Esophagus (tissue), 2 donors: ENCODE measurements around the gene C6orf136. TPM values are rescaled to one million over a fixed set of nuclear protein-coding genes. Genes with fewer than 3 reads are reported as not detected.

ENCODE experiments used
- H3K27ac ChIP-seq, 2 donors: one replicate each; pipeline ENCODE4 v1.5.1; 2013; ENCODE audit warnings: low read depth in 2 of 2, mild to moderate bottlenecking in 2 of 2, inconsistent platforms in 1 of 2, low read length in 1 of 2, moderate library complexity in 1 of 2
- H3K27me3 ChIP-seq, 2 donors: one replicate each; pipeline ENCODE4 v1.6.1; 2013; ENCODE audit warnings: low read length in 2 of 2, control low read depth in 1 of 2, mild to moderate bottlenecking in 1 of 2; ENCODE audit not compliant: insufficient read depth in 2 of 2, control insufficient read depth in 1 of 2
- H3K36me3 ChIP-seq, 2 donors: one replicate each; pipeline ENCODE4 v1.6.1; 2013; ENCODE audit warnings: low read length in 1 of 2; ENCODE audit not compliant: control insufficient read depth in 2 of 2, insufficient read depth in 2 of 2
- H3K4me1 ChIP-seq, 2 donors: one replicate each; pipeline ENCODE4 v1.6.1; 2013; ENCODE audit warnings: low read length in 1 of 2; ENCODE audit not compliant: control insufficient read depth in 2 of 2, insufficient read depth in 2 of 2
- H3K4me3 ChIP-seq, 2 donors: one replicate each; pipeline ENCODE4 v1.5.1; 2013; ENCODE audit warnings: low read length in 2 of 2, mild to moderate bottlenecking in 2 of 2, low read depth in 1 of 2, moderate library complexity in 1 of 2
- H3K9me3 ChIP-seq, 2 donors: one replicate each; pipeline ENCODE4 v1.6.1; 2013; ENCODE audit warnings: mild to moderate bottlenecking in 2 of 2, low read depth in 1 of 2, low read length in 1 of 2, moderate library complexity in 1 of 2; ENCODE audit not compliant: control insufficient read depth in 2 of 2, insufficient read depth in 1 of 2
- WGBS, 2 donors: extraction: QIAGEN DNeasy Blood & Tissue Kit; methylation state at CpG; one replicate each; pipeline ENCODE4 v1.1.7; 2013; 5-methylcytosine and 5-hydroxymethylcytosine counted together
- polyA plus RNA-seq, 2 donors: library from polyadenylated mRNA; stranded (reverse); fragments of 200-250 nt; gene quantifications; one replicate each; pipeline ENCODE4 v1.2.3, GENCODE V29; 2013
- donor health status: healthy with polysubstance abuse.
- donor health status: Bipolar disorder and iron deficiency.

The C6orf136 gene
- polyA plus RNA-seq, 2 donors, result 15.3 to 24.3 TPM

- peak overlapping the region; percentile 82 to 100 for H3K4me3 ChIP-seq
- H3K36me3 ChIP-seq, result peaks cover 3 to 6% of the 10 kb centered on the region in 2 donors
- peak overlapping the region; percentile 97 to 100 for H3K27ac ChIP-seq
- no peaks in the 10 kb centered on the region for H3K27me3 ChIP-seq
- 0 to 1% methylated on average over 10 of the region's 10 CpGs for WGBS, 2 donors
- H3K9me3 ChIP-seq, result no peaks in the 10 kb centered on the region
- H3K4me1 ChIP-seq, result no peaks in the 10 kb centered on the region
These were observed 30.7 kb upstream of the C6orf136 start for GRCh38 chr6:30615958-30616810.

DNA sequence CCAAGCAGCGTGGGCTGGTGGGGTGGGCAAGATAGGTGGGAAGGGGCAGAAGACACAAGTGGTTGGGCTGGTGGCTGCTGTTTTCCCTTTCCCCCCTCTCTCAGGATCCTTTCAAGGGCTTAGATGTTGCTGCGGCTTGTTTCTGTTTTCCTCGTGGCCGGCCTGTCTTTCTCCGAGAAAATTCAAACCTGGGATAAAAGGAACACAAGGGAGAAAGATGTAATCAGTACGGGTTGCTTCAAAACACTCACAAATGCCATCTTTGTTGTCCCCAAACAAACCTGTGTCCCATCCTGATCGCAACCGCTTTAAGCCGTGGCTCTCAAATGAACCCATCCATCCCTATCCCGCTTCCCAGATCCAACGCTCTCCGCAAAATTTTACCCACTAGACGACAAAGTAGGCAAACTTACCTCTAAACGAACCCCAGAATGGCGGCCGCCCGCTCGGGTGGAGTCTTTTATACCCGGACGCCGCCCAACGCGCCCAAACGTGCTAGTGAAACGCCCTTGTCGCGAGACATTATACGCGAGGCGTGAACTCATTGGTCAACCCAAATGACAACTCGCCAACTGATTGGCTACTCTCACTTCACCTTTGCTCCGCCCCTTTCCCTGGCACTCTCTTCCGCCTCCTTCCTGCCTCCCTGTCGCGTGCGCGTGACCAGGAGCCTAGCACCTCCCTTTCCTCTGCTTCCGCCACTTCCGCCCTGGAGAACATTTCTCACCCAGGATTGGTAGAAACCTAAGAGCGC is 29.9 kb upstream of the C6orf136 start, which contains the start of gene PPP1R10:
Gene PPP1R10 (minus strand): TSS at position 433 of the 754 bp plus-strand sequence. CDS start 7,299 bp downstream, outside the sequence.
- Histone ChIP-seq H3K27me3 (no peaks in the 10 kb centered on the region), H3K4me3 (peak within 1 kb of the TSS; percentile 82 to 100), H3K27ac (peak within 1 kb of the TSS; percentile 97 to 100), H3K4me1 (no peaks in the 10 kb centered on the region), H3K36me3 (peaks cover 3 to 6% of the 10 kb centered on the region in 2 donors), H3K9me3 (no peaks in the 10 kb centered on the region)
- WGBS, 2 donors, result 0% methylated on average over 40 of the region's 40 CpGs

DNA sequence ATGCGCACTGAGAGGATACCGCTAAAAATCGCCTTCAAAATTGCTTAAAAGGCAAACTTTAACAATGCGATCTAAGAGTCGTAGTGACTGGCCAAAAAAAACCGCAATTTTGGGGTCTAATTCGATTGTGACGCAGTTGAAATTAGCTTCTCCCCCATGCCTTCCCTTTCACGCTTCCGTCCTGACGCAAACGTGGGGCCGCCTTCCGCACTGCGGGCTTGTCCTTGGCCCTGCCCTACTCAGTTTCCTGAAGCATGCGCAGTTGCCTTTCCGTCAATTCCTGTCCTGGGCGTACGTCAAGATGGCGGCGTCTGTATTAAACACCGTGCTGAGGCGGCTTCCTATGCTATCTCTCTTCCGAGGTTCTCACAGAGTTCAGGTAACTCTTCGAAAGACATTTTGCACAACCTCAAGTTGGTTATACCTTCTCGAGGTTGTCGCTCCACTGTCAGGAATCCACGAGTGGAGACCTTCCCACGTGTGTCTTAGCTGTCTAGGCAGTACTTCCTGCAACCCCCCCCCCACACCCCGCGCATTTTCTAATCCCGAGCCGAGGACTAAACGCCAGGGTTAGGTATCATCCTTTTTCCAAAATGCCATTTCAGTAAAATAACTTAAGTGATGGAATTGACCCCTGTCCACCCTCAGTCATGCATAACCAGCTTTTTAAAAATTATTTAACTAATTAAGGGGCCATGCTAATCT is 29.2 kb upstream of the C6orf136 start, which contains the start of gene MRPS18B:
Gene MRPS18B (plus strand): TSS at position 276 of the 705 bp plus-strand sequence. CDS start 26 bp downstream, at position 302.
- Histone ChIP-seq H3K4me1 (no peaks in the 10 kb centered on the region), H3K9me3 (no peaks in the 10 kb centered on the region), H3K4me3 (peak within 1 kb of the TSS; percentile 82 to 100), H3K27ac (peak within 1 kb of the TSS; percentile 97 to 100), H3K36me3 (peaks cover 3 to 9% of the 10 kb centered on the region in 2 donors), H3K27me3 (no peaks in the 10 kb centered on the region)
- WGBS, 2 donors, result 0% methylated on average over 34 of the region's 34 CpGs

DNA sequence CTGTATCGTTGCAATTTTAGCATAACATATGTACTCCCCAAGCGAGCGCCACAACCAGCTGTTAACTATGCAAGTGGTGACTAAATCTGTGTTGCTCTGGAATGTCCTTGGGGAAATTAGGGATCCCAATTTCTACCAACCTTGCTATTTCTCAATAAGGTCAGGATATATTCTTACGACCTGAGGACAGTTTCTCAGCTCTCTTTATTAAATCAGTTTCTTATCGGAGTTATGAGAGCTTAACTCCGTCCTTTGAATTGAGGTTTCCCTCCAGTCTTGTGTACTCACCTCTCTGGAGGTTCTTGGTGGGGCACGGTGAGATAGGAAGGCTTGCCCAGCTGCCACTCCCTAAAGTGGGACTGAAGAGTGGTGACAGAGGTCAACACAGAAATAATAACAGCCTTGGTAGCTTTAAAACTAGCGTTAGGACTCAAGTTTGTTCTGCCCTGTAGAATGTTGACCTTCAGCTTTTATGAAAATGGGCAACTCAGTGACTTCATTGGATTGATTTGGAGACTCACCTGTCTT is 28.6 kb upstream of the C6orf136 start:
- H3K27me3 ChIP-seq, result no peaks in the 10 kb centered on the region
- H3K9me3 ChIP-seq, result no peaks in the 10 kb centered on the region
- H3K27ac ChIP-seq, result peak overlapping the region; percentile 86 to 96
- no peaks in the 10 kb centered on the region for H3K4me1 ChIP-seq
- H3K4me3 ChIP-seq, result peak overlapping the region; percentile 49 to 74
- WGBS, 2 donors, result 4 to 9% methylated on average over 8 of the region's 8 CpGs
- peaks cover 3 to 12% of the 10 kb centered on the region in 2 donors for H3K36me3 ChIP-seq

- Histone ChIP-seq H3K27me3 (no peaks in the 10 kb centered on the region), H3K9me3 (no peaks in the 10 kb centered on the region), H3K4me1 (no peaks in the 10 kb centered on the region), H3K27ac (no peak overlapping the region), H3K4me3 (no peak overlapping the region), H3K36me3 (peaks cover 5 to 18% of the 10 kb centered on the region in 2 donors)
- WGBS, 2 donors, result 94 to 95% methylated on average over 11 of the region's 11 CpGs
These were observed 27.4 kb upstream of the C6orf136 start for GRCh38 chr6:30619561-30619960.

GRCh38 chr6:30625511-30625910 is 21.4 kb upstream of the C6orf136 start:
- H3K27ac ChIP-seq, result peak overlapping the region in 1 of 2 donors; percentile 98
- H3K27me3 ChIP-seq, result no peaks in the 10 kb centered on the region
- no peak overlapping the region for H3K4me3 ChIP-seq
- H3K36me3 ChIP-seq, result peaks cover 11 to 30% of the 10 kb centered on the region in 2 donors
- peaks cover 0 to 3% of the 10 kb centered on the region in 2 donors for H3K4me1 ChIP-seq
- H3K9me3 ChIP-seq, result no peaks in the 10 kb centered on the region
- WGBS, 2 donors, result 95 to 97% methylated on average over 8 of the region's 8 CpGs

DNA sequence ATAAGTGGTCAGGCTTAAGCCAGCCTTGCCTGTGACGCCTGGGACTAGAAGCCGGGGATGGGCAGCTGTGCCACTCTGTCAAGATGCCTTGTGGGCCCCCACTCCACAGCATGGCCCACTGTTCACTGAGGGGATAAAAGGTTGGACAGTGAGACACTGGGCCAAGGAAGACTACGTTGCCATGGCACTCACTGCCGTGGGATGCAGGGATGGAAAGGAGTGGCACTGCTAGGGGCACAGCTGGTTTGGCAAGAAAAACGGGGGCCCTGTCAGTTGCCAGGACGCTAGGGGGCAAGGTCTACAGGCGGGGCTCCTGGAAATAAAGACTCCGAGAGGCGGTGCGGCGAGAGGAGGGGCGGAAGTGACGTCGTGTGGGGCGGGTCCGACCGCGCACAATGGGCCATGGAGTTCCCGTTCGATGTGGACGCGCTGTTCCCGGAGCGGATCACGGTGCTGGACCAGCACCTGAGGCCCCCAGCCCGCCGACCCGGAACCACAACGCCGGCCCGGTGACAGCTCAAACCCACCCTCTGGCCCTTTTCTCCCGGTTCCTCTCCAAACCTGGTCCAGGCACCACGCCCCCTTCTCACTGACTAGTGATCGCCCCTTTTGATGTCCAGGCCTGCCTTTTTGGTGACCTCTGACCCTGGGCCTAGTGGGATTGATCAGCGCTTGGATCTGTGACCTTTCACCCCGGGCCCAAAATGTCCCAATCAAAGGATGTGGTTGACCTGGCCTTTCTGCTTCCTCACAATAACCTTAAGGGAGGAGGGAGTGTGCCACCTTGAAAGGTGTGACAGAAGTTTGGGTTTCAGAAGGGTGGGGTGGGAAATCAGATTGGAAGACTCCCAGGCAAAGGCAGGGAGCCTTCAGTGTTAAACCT is 20.2 kb upstream of the C6orf136 start, which contains the start of gene ATAT1:
Gene ATAT1 (plus strand): TSS at position 391 of the 883 bp plus-strand sequence.
- Histone ChIP-seq H3K27ac (peak within 1 kb of the TSS; percentile 93 to 98), H3K4me3 (peak within 1 kb of the TSS; percentile 68 to 70), H3K36me3 (peaks cover 8 to 35% of the 10 kb centered on the region in 2 donors), H3K9me3 (no peaks in the 10 kb centered on the region), H3K27me3 (no peaks in the 10 kb centered on the region), H3K4me1 (peaks cover 0 to 3% of the 10 kb centered on the region in 2 donors)
- 2 to 3% methylated on average over 34 to 36 of the region's 36 CpGs for whole genome bisulfite sequencing, 2 donors

DNA sequence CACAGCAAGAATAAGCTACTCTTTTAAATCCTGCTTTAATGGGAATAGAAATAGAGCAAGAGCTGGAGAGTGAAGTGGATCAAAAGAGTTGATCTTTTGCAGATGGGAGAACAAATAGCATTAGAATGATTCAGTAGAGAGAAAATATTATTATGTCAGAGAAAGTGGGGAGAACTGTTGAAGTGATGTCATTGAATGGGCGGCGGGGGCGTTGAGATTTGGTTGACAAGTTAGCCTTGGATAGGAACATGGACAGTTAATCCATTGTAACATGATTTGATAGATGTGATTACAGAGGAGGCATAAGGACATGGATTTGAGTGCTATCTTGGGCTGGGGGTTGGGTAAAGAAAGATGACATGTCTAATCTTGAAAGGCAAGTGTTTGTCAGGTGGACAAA is 11.1 kb upstream of the C6orf136 start:
- Histone ChIP-seq H3K4me3 (no peak overlapping the region), H3K36me3 (peaks cover 0 to 14% of the 10 kb centered on the region in 2 donors), H3K4me1 (no peaks in the 10 kb centered on the region), H3K9me3 (no peaks in the 10 kb centered on the region), H3K27me3 (no peaks in the 10 kb centered on the region), H3K27ac (no peak overlapping the region)
- WGBS, 2 donors, result 95 to 96% methylated on average over 3 of the region's 3 CpGs
